Measurements from ENCODE around the gene TWF1. TPM values are rescaled to one million over a fixed set of nuclear protein-coding genes. Genes with fewer than 3 reads are reported as not detected.

The TWF1 gene
- total and polyA plus RNA-seq, 2 donors (not counting 3 experiments of a cell fraction or from before 2014, with no cell fraction given), result 23.8 to 75.5 TPM

DNA sequence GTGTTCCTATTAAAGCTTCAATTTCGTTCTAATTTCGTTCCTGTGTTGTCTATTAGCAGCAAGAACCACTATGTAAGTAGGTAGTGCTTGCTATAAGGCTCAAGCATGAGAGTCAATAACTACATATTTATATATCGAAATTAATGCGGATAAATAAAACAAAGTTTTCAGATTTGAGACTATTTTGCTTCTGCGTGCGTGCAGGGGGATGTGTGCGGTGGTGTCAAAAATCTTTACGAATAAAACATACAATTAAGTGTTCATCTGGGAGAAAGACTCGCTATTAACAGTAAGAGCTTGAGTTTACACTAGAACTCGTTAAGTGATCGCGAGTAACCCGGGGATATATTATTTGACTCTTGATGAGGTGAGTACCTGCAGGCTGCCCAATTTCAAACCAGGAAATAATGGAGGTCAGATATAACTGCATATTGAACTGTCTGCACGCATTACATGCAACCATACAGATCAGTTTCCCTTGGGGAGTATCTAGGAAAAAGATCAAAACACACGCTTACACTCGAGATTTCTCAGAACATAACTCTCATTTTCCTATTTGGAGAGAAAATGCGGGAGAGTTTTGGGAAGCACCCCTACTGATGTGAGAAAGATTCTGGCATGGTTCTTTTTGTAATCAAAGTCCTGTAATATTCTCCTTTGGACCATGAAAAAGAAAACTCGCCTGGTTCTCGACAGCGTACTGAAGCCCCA is 813 bp downstream of the TWF1 start:
- peaks cover 28% of the 10 kb centered on the region for H3K79me2 ChIP-seq (ENCODE audit: control insufficient read depth, insufficient read depth, low read length)
- DNase-seq (ENCODE audit: low read depth, low spot score) (no peak), FAIRE-seq (peak; percentile 8)
- peak overlapping the region; percentile 70 to 93 (median 74) for H3K4me3 ChIP-seq (replicated peaks in 1 of 3; ENCODE audit: insufficient read depth in 1 of 3, low read depth in 1 of 3, low read length in 3 of 3)
- H4K20me1 ChIP-seq (replicated peaks; ENCODE audit: control insufficient read depth, extremely low read depth, insufficient read depth, low read length), result no peaks in the 10 kb centered on the region
- dilution Hi-C loops (cut with MboI; ENCODE audit: extremely low pct_ligation_motif_present, low sequenced_read_pairs), result no loop called here
- peak overlapping the region; percentile 97 for H3K9ac ChIP-seq (replicated peaks; ENCODE audit: extremely low read depth, insufficient read depth, low read length)
- peak overlapping the region; percentile 42 for H2AFZ ChIP-seq (ENCODE audit: low read depth, low read length)
- peak overlapping the region; percentile 89 for H3K27ac ChIP-seq (ENCODE audit: insufficient read depth, low read depth, low read length)
- no peaks in the 10 kb centered on the region for H3K9me3 ChIP-seq (replicated peaks; ENCODE audit: control insufficient read depth, insufficient read depth, low read length)
- POLR2A ChIA-PET, result interaction anchor here (0.6 to 1.8 kb wide), 2 partner anchors 19 to 46 kb away, joined by 4 to 7 read pairs; partner anchors contain the start of genes IRAK4 and PUS7L
- CTCF ChIA-PET, result interaction anchor here (0.6 to 2.6 kb wide), 13 partner anchors 8 to 361 kb away, joined by 3 to 22 read pairs (median 5); partner anchors contain the start of genes IRAK4, PUS7L and TMEM117
- H3K9me1 ChIP-seq (replicated peaks; ENCODE audit: control insufficient read depth, extremely low read depth, insufficient read depth, low read length), result no peaks in the 10 kb centered on the region
- H3K36me3 ChIP-seq (ENCODE audit: control insufficient read depth in 2 of 2, extremely low read depth in 1 of 2, insufficient read depth in 2 of 2, low read length in 2 of 2), result peaks cover 0 to 6% of the 10 kb centered on the region in 2 experiments
- intact Hi-C loops (cut with micrococcal nuclease), result no loop called here
- TSS peak; percentile 43 for BruUV-seq (replicated peaks)
- H3K4me1 ChIP-seq (ENCODE audit: control insufficient read depth, extremely low read depth, insufficient read depth, low read length), result peaks cover 13% of the 10 kb centered on the region
- TF ChIP-seq POLR2A (IDR thresholded peaks at IDR 0.05; ENCODE audit: low read depth, low read length), result no peak
- TF ChIP-seq, protein P1, sequence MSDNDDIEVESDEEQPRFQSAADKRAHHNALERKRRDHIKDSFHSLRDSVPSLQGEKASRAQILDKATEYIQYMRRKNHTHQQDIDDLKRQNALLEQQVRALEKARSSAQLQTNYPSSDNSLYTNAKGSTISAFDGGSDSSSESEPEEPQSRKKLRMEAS (IDR thresholded peaks at IDR 0.05; ENCODE audit: insufficient read depth, insufficient read length), result no peak
- TF ChIP-seq FOS (IDR thresholded peaks at IDR 0.05; ENCODE audit: borderline replicate concordance, insufficient read depth, low read length), result no peak
- TF ChIP-seq GATA2 (IDR thresholded peaks at IDR 0.05; ENCODE audit: insufficient read depth, insufficient read length, low read depth, low read length), result no peak
- no peak for TF ChIP-seq JUN (IDR thresholded peaks at IDR 0.05; ENCODE audit: borderline replicate concordance, insufficient read depth, insufficient read length, low read depth)
- TF ChIP-seq, protein P2, sequence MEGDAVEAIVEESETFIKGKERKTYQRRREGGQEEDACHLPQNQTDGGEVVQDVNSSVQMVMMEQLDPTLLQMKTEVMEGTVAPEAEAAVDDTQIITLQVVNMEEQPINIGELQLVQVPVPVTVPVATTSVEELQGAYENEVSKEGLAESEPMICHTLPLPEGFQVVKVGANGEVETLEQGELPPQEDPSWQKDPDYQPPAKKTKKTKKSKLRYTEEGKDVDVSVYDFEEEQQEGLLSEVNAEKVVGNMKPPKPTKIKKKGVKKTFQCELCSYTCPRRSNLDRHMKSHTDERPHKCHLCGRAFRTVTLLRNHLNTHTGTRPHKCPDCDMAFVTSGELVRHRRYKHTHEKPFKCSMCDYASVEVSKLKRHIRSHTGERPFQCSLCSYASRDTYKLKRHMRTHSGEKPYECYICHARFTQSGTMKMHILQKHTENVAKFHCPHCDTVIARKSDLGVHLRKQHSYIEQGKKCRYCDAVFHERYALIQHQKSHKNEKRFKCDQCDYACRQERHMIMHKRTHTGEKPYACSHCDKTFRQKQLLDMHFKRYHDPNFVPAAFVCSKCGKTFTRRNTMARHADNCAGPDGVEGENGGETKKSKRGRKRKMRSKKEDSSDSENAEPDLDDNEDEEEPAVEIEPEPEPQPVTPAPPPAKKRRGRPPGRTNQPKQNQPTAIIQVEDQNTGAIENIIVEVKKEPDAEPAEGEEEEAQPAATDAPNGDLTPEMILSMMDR (IDR thresholded peaks at IDR 0.05; ENCODE audit: extremely low read depth in 1 of 2, insufficient read depth in 1 of 2, low read depth in 1 of 2, low read length in 2 of 2), result no peak
- TF ChIP-seq POLR2AphosphoS5 (IDR thresholded peaks at IDR 0.05; ENCODE audit: insufficient read depth, low read depth, low read length), result no peak
- TF ChIP-seq MYC (IDR thresholded peaks at IDR 0.05; ENCODE audit: low read depth, low read length), result no peak
- no peak for TF ChIP-seq EZH2 (IDR thresholded peaks at IDR 0.05; ENCODE audit: borderline replicate concordance, low read depth, low read length, severe bottlenecking)
- H3K4me2 ChIP-seq (ENCODE audit: insufficient read depth, low read length), result peak overlapping the region; percentile 92
- peaks cover 3% of the 10 kb centered on the region in 2 experiments for H3K27me3 ChIP-seq (ENCODE audit: control insufficient read depth in 2 of 2, insufficient read depth in 2 of 2, low read length in 2 of 2)

All from endothelial cell of umbilical vein (primary cell).